HG03439 (cell line): Measurements from ENCODE around the gene NUS1.
"Not testable (repeated sequence)": the region's sequence is repeated elsewhere in the genome, so short reads cannot be mapped to it uniquely, and the experiment has no call there.

ENCODE experiments used
- ATAC-seq: cut with Tn5 transposase; IDR thresholded peaks from one replicate; pipeline ENCODE4 v1.9.1; 2021; ENCODE audit warnings: mild to moderate bottlenecking, moderate library complexity; ENCODE audit not compliant: unreplicated experiment

The NUS1 gene

GRCh38 chr6:117674991-117675657 is at the start of gene NUS1:
Gene NUS1 (plus strand): TSS chr6:117675469. CDS start chr6:117675671, 202 bp downstream.
- peak; percentile 99 for ATAC-seq

- no peak for ATAC-seq
Observed at GRCh38 chr6:117627533-117627932, 47.7 kb upstream of the NUS1 start.

GRCh38 chr6:117629119-117629660 is 46.1 kb upstream of the NUS1 start:
- ATAC-seq, result no peak

GRCh38 chr6:117637770-117638169 is 37.5 kb upstream of the NUS1 start:
- ATAC-seq, result no peak

- ATAC-seq, result no peak
Observed at GRCh38 chr6:117642976-117643375, 32.3 kb upstream of the NUS1 start.

- ATAC-seq, result not testable (repeated sequence)
Observed at GRCh38 chr6:117651984-117652383, 23.3 kb upstream of the NUS1 start.

- no peak for ATAC-seq
Observed at GRCh38 chr6:117653949-117654348, 21.3 kb upstream of the NUS1 start.

GRCh38 chr6:117655380-117655779 is 19.9 kb upstream of the NUS1 start:
- no peak for ATAC-seq

GRCh38 chr6:117666881-117667280 is 8.4 kb upstream of the NUS1 start:
- ATAC-seq, result no peak

- no peak for ATAC-seq
Observed at GRCh38 chr6:117668736-117669135, 6.5 kb upstream of the NUS1 start.

GRCh38 chr6:117674503-117674902 is 766 bp upstream of the NUS1 start:
- ATAC-seq, result no peak

GRCh38 chr6:117675658-117676301 is 511 bp downstream of the NUS1 start:
- ATAC-seq, result peak; percentile 27

- ATAC-seq, result no peak
Observed at GRCh38 chr6:117676577-117677218, 1.4 kb downstream of the NUS1 start.

- ATAC-seq, result no peak
Observed at GRCh38 chr6:117677553-117678141, 2.4 kb downstream of the NUS1 start.

- no peak for ATAC-seq
Observed at GRCh38 chr6:117681162-117681741, 6.0 kb downstream of the NUS1 start.

GRCh38 chr6:117684749-117685148 is 9.5 kb downstream of the NUS1 start:
- no peak for ATAC-seq

- no peak for ATAC-seq
Observed at GRCh38 chr6:117685359-117685758, 10.1 kb downstream of the NUS1 start.

- ATAC-seq, result no peak
Observed at GRCh38 chr6:117687021-117687648, 11.9 kb downstream of the NUS1 start.

GRCh38 chr6:117689584-117689983 is 14.3 kb downstream of the NUS1 start:
- ATAC-seq, result not testable (repeated sequence)

GRCh38 chr6:117706504-117706903 is 31.2 kb downstream of the NUS1 start:
- no peak for ATAC-seq
